KOPT-K1 (cell line): ENCODE data around the gene ZNF362.
"Not testable (repeated sequence)": the region's sequence is repeated elsewhere in the genome, so short reads cannot be mapped to it uniquely, and the experiment has no call there.

ENCODE experiments used
- H3K27ac ChIP-seq: fragments of 200-600 bp; sonication (generic); 2 replicates; pipeline ENCODE4 v1.5.1; 2016; ENCODE audit warnings: antibody characterized with exemption, mild to moderate bottlenecking, low read depth, low read length; ENCODE audit not compliant: poor library complexity, severe bottlenecking
- H3K36me3 ChIP-seq: fragments of 200-600 bp; sonication (generic); 2 replicates; pipeline ENCODE4 v1.5.1; 2017; ENCODE audit warnings: antibody characterized with exemption, mild to moderate bottlenecking, low read length, moderate library complexity; ENCODE audit not compliant: insufficient read depth
- H3K9me3 ChIP-seq: fragments of 200-600 bp; sonication (generic); 2 replicates; pipeline ENCODE4 v1.5.1; 2017; ENCODE audit warnings: antibody characterized with exemption, low read length, mild to moderate bottlenecking; ENCODE audit not compliant: insufficient read depth, poor library complexity, severe bottlenecking

Gene ZNF362

DNA sequence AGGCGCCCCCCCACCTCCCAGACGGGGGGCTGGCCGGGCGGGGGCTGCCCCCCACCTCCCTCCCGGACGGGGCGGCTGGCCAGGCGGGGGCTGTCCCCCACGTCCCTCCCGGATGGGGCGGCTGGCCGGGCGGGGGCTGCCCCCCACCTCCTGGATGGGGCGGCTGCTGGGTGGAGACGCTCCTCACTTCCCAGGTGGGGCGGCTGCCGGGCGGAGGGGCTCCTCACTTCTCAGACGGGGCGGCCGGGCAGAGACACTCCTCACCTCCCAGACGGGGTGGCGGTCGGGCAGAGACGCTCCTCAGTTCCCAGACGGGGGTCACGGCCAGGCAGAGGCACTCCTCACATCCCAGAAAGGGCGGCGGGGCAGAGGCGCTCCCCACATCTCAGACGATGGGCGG lies 53.1 kb downstream of the ZNF362 start:
- H3K36me3 ChIP-seq, H3K27ac ChIP-seq: not testable (repeated sequence)

DNA sequence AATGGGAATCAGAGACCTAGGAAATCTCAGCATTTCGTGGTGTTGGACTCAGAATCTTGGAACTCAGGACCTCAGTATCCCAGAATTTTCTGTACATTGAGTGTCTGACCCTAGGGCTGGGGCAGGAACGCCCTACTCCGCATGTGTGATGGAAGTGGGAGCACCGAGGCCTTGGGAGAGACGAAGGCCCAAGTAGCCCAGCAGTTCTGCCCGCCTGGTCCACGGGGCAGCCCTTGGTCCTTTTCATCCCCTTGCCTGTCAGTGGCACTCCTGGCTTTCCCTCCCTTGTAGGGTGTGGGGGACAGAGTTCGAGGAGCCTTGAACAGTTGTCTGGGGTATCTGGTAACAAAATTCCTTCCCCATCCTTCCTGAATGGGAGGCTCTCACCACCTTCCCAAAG lies 54.4 kb downstream of the ZNF362 start:
- no peak overlapping the region for H3K27ac ChIP-seq
- H3K36me3 ChIP-seq, result no peaks in the 10 kb centered on the region
- no peaks in the 10 kb centered on the region for H3K9me3 ChIP-seq

More for the DNA sequence above, 53.1 kb downstream of the ZNF362 start:
- not testable (repeated sequence) for H3K9me3 ChIP-seq

DNA sequence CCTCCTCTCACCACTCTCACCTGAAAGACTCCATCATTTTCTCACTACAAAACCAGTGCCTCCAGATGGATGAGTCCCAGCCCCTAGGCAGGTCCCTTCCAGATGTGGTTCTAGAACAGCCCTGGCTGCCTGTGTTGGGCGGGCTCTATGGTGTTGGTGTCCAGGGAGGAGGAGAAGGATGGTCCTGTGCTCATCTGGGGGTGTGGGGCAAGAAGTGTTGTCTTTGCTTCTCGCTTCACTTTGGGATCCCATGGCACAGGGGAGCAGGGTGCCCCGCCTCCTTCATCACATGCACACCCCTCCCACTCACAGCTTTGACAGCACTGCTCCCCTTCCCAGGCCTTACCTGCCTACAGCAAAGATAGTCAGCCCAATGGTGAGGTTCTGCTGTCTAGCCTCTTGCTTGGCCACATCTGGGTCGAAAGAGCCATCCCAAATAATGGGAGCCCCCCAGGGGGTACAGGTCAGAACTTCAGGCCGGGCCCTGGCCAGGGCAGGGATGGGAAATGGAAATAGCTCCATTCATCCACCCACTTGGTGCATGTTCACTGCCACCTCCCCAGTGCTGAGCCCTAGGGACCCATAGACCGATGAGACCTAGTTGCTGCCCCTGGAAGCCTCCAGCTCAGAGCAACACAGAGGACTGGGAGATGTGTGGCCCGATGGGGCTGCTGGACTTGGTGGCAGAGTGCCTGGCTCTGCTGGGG lies 55.6 kb downstream of the ZNF362 start:
- no peaks in the 10 kb centered on the region for H3K36me3 ChIP-seq
- H3K27ac ChIP-seq, result no peak overlapping the region
- H3K9me3 ChIP-seq, result no peaks in the 10 kb centered on the region

DNA sequence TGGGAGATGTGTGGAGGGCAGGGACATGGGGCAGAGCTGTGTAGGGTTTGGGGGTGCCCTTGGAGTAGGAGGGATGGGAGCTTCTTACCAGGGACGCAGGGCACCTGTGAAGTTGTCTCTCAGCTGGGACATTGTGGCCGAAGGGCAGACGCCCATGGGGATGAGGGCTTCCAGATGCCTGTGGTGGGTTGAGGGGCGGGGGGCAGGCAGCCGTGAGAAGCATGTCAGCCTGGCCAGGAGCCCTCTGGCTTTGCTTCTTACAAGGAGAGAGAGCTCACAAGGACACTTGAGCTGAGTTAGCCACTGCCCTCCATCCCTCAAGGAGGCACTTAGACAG lies 56.1 kb downstream of the ZNF362 start:
- Histone ChIP-seq H3K9me3 (no peaks in the 10 kb centered on the region), H3K36me3 (no peaks in the 10 kb centered on the region), H3K27ac (no peak overlapping the region)

DNA sequence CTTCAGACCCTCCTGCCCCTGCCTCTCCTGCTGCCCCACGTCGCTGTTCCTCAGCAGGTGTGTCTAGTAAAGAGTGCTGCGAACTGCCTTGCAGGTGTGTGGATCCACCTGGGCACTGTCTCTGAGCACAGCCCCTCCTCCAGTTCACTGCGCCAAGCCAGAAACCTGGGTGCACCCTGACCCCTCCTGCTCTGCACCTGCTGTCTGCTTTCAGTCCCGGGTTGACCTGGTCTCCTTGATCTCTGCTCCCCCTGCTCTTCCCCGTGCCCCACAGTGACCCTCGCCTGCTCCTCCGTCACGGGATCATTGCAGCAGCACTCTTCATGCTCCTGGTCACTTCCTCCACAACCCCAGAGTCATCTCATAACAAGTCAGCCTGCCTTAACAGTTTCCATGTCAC lies 58.1 kb downstream of the ZNF362 start:
- Histone ChIP-seq H3K27ac (no peak overlapping the region), H3K36me3 (no peaks in the 10 kb centered on the region), H3K9me3 (no peaks in the 10 kb centered on the region)

DNA sequence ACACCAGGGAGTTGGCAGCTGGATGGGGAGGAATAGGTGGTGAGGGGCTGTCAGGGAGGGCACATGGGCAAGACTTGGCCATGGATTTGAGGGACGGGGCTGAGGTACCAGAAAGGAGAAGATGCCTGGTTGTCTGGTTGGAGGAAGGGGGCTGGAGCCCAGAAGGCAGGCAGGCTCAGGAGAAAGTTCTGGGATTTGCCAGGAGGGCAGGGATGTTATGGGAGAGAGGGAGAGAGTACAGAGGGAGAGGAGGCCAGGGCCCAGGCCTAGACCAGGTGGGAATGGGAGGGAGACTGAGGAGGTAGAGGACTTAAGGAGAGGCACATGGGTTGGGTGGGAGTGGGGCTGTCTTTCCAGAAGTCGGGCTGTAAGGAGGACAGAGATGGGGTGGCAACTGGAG lies 60.3 kb downstream of the ZNF362 start:
- no peak overlapping the region for H3K27ac ChIP-seq
- no peaks in the 10 kb centered on the region for H3K9me3 ChIP-seq
- H3K36me3 ChIP-seq, result 0 out of 2 replicates have a peak, but pooled peaks cover 4% of the 10 kb centered on the region

DNA sequence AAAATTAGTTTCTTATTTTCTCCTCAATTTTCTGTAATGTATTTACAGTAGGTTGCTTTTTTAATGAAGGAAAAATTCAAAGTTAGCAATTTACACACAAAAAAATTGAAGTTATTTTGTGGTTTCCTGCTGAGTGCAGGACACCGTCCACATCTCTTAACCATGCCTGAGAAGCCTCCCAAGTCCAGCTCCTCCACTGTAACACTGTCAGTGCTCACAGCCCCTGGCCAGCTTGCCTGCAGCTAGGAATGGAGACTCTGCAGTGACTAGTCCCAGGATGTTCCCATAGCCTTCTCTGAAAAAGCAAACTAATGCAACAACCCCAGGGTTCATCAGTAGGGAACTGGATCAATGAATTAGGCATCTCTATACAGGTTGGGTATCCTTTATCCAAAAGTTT lies 61.1 kb downstream of the ZNF362 start:
- Histone ChIP-seq H3K9me3 (no peaks in the 10 kb centered on the region), H3K36me3 (0 out of 2 replicates have a peak, but pooled peaks cover 11% of the 10 kb centered on the region), H3K27ac (no peak overlapping the region)

DNA sequence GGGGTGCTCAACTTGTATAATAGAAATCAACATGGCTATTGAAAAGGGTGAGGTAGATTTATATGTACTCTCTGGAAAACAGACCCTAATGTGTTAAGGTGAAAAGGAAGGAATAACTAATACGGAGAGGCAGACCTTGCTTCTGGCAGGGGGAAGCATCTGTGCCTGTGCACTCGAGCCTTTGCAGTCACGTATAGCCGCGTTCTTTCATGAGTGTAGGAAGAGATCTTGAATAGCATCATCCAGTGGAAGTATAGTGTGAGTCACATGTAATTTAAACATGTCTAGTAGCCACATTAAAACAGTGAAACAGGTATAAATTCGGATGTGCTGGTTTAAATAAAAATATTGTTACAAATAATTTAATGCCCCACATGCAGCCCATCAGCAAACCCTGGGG lies 61.7 kb downstream of the ZNF362 start:
- H3K9me3 ChIP-seq, result no peaks in the 10 kb centered on the region
- no peak overlapping the region for H3K27ac ChIP-seq
- H3K36me3 ChIP-seq, result peaks cover 16% of the 10 kb centered on the region

DNA sequence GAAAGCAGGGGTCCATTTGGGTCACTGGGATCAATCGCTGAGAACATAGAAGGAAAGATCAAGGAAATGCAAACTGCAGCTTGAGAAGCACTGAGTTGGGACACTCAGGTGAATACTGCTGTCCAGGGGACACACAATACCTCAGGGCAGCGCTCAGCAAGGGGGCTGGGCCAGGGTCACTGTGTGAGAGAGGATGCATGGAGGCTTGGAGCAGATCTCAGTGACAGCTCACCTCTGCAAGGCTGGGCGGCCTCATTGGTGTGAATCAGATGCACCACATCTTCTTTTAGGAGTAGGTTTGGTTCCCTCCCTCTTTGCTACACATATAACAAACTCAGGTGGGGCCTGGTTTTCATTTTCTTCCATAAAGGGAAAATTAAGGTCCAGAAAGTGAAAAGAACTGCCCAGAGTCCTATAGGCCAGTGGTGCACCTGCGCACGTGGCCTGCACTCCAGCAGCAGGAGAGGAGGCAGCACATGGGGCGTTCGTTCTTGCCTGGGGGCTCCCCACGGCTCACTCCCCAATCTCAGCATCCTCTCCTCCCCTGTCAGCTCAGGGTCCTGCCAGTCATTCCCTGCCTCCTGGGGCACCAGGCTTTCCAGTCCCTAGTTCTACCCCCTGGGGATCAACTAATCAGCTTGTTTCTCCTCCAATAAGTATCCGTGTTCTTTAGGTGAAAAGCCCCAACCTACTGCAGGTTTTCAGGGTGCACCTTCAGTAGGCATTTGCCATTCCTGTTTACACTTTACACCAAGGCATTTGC lies 63.1 kb downstream of the ZNF362 start:
- Histone ChIP-seq H3K36me3 (peaks cover 30% of the 10 kb centered on the region), H3K9me3 (no peaks in the 10 kb centered on the region), H3K27ac (no peak overlapping the region)

DNA sequence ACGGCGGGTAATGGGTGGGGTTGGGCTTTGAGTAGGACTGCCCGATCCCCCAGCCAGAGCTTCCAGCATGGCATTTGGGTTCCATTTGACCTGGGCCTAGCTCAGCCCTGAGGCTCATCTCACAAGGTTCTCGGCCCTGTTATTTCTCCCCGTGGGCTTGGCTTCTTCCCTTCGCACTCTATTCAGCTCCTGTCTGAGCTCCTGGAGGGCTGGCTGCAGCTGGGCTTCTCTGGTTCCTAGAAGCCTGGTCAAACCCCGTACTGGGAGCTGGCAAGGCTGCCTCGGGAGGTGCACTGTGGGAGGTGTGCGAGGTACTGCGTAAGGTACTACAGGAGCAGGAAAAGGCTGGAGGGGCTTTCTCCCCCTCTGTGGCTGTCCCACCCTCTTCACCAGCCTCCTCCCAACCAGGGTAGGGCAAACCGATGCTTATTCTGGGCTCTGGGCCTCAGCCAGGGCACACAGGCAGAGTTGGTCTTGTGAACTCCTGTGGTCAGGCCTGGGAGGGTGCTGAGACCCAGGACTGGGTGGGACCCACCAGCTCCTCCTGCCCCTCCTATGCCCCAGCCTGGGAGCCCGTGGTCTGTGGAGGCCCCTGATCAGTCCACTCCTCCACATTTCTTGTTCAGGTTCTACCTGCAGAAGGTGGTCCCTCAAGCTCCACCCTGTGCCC lies 63.8 kb downstream of the ZNF362 start:
- H3K9me3 ChIP-seq, result no peaks in the 10 kb centered on the region
- H3K27ac ChIP-seq, result no peak overlapping the region
- peaks cover 37% of the 10 kb centered on the region for H3K36me3 ChIP-seq

DNA sequence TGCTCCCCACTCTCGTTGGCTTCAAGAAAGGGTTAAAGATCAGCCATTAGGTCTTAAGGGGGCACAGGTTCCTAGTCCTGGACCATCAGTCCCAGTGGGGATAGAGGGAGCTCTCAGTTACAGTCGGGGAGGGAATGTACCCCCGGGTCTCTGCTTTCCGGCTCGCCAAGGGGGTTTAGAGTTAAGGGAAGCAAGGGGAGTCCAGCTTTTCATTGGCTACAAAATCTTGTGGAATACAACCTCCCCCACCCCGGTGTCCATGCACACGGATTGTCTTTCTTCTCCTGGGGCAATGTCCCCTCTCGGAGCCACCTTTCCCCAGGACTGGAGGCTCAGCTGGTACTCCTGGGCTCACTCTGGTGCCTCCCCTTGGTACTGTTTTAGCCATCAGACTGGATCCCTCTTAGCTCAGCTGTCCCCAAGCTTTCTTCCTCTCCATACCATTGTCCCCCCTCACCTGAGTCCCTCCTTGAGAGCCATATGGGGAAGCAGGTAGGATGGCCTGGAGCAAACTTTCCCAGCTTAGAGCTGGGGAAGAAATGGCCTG lies 64.4 kb downstream of the ZNF362 start, which contains the start of gene A3GALT2:
Gene A3GALT2 (minus strand): TSS at position 480 of the 547 bp plus-strand sequence. CDS start 0 bp downstream, at position 480.
- no peak within 1 kb of the TSS for H3K27ac ChIP-seq
- peaks cover 43% of the 10 kb centered on the region for H3K36me3 ChIP-seq
- no peaks in the 10 kb centered on the region for H3K9me3 ChIP-seq

DNA sequence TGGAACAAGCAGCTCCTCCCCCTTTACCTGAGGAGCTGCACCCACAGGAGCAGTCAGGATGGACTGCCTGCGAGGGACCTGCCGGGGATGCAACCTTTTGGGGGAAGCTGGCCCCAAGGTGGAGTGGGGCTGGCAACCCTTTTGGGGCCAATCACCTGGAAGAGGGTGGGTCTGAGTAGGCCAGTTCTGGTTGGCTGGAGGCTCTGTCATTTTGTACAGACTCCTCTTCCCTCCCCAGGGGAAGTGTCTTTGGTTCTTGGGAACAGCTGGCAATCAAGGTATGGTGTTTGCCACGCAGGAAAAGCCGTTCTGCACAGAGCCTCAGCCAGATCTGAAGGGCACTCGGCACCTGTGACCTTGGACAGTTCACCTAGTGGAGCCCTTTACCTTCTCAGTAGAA lies 64.9 kb downstream of the ZNF362 start:
- H3K27ac ChIP-seq, result no peak overlapping the region
- peaks cover 48% of the 10 kb centered on the region for H3K36me3 ChIP-seq

DNA sequence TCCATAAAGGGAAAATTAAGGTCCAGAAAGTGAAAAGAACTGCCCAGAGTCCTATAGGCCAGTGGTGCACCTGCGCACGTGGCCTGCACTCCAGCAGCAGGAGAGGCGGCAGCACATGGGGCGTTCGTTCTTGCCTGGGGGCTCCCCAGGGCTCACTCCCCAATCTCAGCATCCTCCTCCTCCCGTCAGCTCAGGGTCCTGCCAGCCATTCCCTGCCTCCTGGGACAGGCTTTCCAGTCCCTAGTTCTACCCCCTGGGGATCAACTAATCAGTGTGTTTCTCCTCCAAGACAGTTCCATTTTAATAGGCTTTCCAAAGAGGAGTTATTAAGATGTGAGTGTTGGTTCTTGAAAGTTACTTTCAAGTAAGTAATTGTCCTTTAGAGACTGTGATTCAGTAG lies 65.8 kb downstream of the ZNF362 start:
- Histone ChIP-seq H3K36me3 (peaks cover 58% of the 10 kb centered on the region), H3K27ac (no peak overlapping the region)

More for the DNA sequence above, 64.9 kb downstream of the ZNF362 start:
- no peaks in the 10 kb centered on the region for H3K9me3 ChIP-seq

DNA sequence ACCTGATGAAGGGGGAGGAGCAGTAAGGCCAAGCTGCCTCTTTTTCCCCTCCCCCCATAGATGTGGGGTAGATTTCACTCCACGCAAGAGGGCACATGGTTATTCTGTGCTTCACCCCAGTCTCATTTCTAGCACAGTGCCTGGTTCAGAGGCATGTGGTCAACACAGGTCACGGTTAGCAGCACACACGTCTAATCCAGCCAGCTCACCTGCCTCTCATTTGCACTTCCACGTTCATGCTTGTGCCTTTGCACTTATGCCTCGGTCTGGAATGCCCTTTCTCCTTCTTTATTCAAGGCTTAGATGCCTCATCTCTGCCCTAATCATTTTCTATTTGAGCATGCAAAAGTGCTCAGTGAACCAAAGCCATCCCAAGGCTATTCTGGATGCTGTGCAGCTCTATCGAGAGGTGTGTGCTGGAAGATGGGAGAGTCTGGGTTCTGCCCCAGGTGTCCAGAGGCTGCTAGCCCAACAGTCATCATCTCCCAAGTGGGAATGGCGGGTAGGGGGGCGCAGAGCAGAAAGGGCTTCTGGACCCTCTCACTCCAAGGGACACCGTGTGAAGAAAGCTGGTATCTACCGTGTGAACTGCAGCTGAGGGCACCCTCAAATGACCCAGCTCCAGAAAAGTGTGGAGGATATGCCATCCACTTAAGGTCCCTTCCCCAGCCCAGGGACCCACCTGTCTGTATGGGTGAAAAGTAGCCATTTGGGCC lies 66.7 kb downstream of the ZNF362 start:
- Histone ChIP-seq H3K27ac (no peak overlapping the region), H3K36me3 (peaks cover 67% of the 10 kb centered on the region), H3K9me3 (no peaks in the 10 kb centered on the region)

More for the DNA sequence above, 65.8 kb downstream of the ZNF362 start:
- no peaks in the 10 kb centered on the region for H3K9me3 ChIP-seq
